Astrocyte (in vitro differentiated cells and primary cell): ENCODE data around the gene PDE11A. TPM values are rescaled to one million over a fixed set of nuclear protein-coding genes. Genes with fewer than 3 reads are reported as not detected.

Experiments
- DNase-seq: peaks from one replicate; pipeline ENCODE4 v3.0.0-alpha.2; 2010; ENCODE audit warnings: low read depth
- FAIRE-seq: peaks from 2 replicates; lab custom pipeline; 2011; peaks lifted over from hg19 to GRCh38; lab: Jason Lieb, UNC
- H2AFZ ChIP-seq: 2 replicates; pipeline ENCODE4 v1.6.0; 2012; ENCODE audit warnings: low read depth, low read length, inconsistent platforms
- H3K27ac ChIP-seq: 2 replicates; pipeline ENCODE4 v1.5.1; 2011; ENCODE audit warnings: low read depth, low read length, inconsistent platforms
- H3K27me3 ChIP-seq: 2 replicates; pipeline ENCODE4 v1.6.0; 2011; ENCODE audit warnings: low read length, inconsistent platforms; ENCODE audit not compliant: insufficient read depth
- H3K36me3 ChIP-seq: 2 replicates; pipeline ENCODE4 v1.5.1; 2011; ENCODE audit warnings: low read length, inconsistent platforms; ENCODE audit not compliant: insufficient read depth
- H3K4me1 ChIP-seq: 2 replicates; pipeline ENCODE4 v1.5.1; 2011; ENCODE audit warnings: low read length, inconsistent platforms; ENCODE audit not compliant: insufficient read depth
- H3K4me2 ChIP-seq: 2 replicates; pipeline ENCODE4 v1.6.0; 2012; ENCODE audit warnings: low read length, inconsistent platforms
- H3K4me3 ChIP-seq: 2 replicates; pipeline ENCODE4 v1.5.1; 2011; ENCODE audit warnings: low read depth, mild to moderate bottlenecking, low read length, inconsistent platforms; ENCODE audit not compliant: insufficient read depth
- H3K79me2 ChIP-seq: 2 replicates; pipeline ENCODE4 v1.6.0; 2012; ENCODE audit warnings: mild to moderate bottlenecking, low read length, inconsistent platforms; ENCODE audit not compliant: insufficient read depth
- H3K9ac ChIP-seq: 2 replicates; pipeline ENCODE4 v1.6.0; 2012; ENCODE audit warnings: mild to moderate bottlenecking, low read length, inconsistent platforms
- H3K9me3 ChIP-seq: 2 replicates; pipeline ENCODE4 v1.5.1; 2012; ENCODE audit warnings: low read depth, mild to moderate bottlenecking, low read length, inconsistent platforms; ENCODE audit not compliant: insufficient read depth
- H4K20me1 ChIP-seq: 2 replicates; pipeline ENCODE4 v1.6.0; 2012; ENCODE audit warnings: low read length, inconsistent platforms; ENCODE audit not compliant: insufficient read depth
- H3K27ac Mint-ChIP-seq: one replicate; pipeline ENCODE4 v1.8.0; 2021; ENCODE audit warnings: mild to moderate bottlenecking, mixed read lengths; ENCODE audit not compliant: unreplicated experiment
- H3K27me3 Mint-ChIP-seq: one replicate; pipeline ENCODE4 v1.8.0; 2021; ENCODE audit warnings: low read depth, mixed read lengths; ENCODE audit not compliant: unreplicated experiment
- H3K36me3 Mint-ChIP-seq: one replicate; pipeline ENCODE4 v1.8.0; 2021; ENCODE audit warnings: low read depth, mixed read lengths; ENCODE audit not compliant: unreplicated experiment
- H3K4me1 Mint-ChIP-seq: one replicate; pipeline ENCODE4 v1.8.0; 2021; ENCODE audit warnings: low read depth, mixed read lengths; ENCODE audit not compliant: unreplicated experiment
- H3K4me3 Mint-ChIP-seq: one replicate; pipeline ENCODE4 v1.8.0; 2021; ENCODE audit warnings: mild to moderate bottlenecking, moderate library complexity, mixed read lengths; ENCODE audit not compliant: unreplicated experiment
- H3K9me3 Mint-ChIP-seq: one replicate; pipeline ENCODE4 v1.8.0; 2021; ENCODE audit warnings: mild to moderate bottlenecking, mixed read lengths; ENCODE audit not compliant: unreplicated experiment
- CTCF ChIP-seq: IDR thresholded peaks from 2 replicates; pipeline ENCODE4 v1.5.1; 2011; ENCODE audit warnings: low read depth, mild to moderate bottlenecking, inconsistent platforms, low read length, moderate library complexity; ENCODE audit not compliant: insufficient read depth
- EZH2 ChIP-seq: IDR thresholded peaks from 2 replicates; pipeline ENCODE4 v1.6.1; 2012; ENCODE audit warnings: mild to moderate bottlenecking, low read length, inconsistent platforms; ENCODE audit not compliant: insufficient read depth
- total RNA-seq: library from RNA; stranded (reverse); gene quantifications from 2 replicates; pipeline ENCODE4 v1.2.1, GENCODE V29; 2021

PDE11A gene
- total RNA-seq, 1 donor from 2014 or later = 0.45 TPM

- no peaks in the 10 kb centered on the region for H3K36me3 Mint-ChIP-seq
- no peaks in the 10 kb centered on the region for H3K4me1 Mint-ChIP-seq
- H3K9ac ChIP-seq = no peak overlapping the region
- H3K4me3 ChIP-seq = no peak overlapping the region
- no peak overlapping the region for H3K4me2 ChIP-seq
- H3K27me3 Mint-ChIP-seq = no peaks in the 10 kb centered on the region
- no peak overlapping the region for H2AFZ ChIP-seq
- DNase-seq = no peak
- no peak for FAIRE-seq
- no peaks in the 10 kb centered on the region for H3K79me2 ChIP-seq
- H4K20me1 ChIP-seq = no peaks in the 10 kb centered on the region
- H3K9me3 Mint-ChIP-seq = no peaks in the 10 kb centered on the region
- H3K27ac ChIP-seq = no peak overlapping the region
- no peaks in the 10 kb centered on the region for H3K27me3 ChIP-seq
- TF ChIP-seq CTCF = no peak
- no peak for TF ChIP-seq EZH2
- H3K36me3 ChIP-seq = no peaks in the 10 kb centered on the region
- H3K9me3 ChIP-seq = no peaks in the 10 kb centered on the region
- H3K4me3 Mint-ChIP-seq = no peak overlapping the region
- no peaks in the 10 kb centered on the region for H3K4me1 ChIP-seq
- no peak overlapping the region for H3K27ac Mint-ChIP-seq
These were observed 184.0 kb downstream of the PDE11A start for GRCh38 chr2:177888581-177888980.

GRCh38 chr2:177887722-177888121 is 184.9 kb downstream of the PDE11A start:
- Histone ChIP-seq H3K4me1 (no peaks in the 10 kb centered on the region), H3K9me3 (no peaks in the 10 kb centered on the region), H4K20me1 (no peaks in the 10 kb centered on the region), H3K4me3 (no peak overlapping the region), H3K4me2 (no peak overlapping the region), H3K79me2 (no peaks in the 10 kb centered on the region), H3K36me3 (no peaks in the 10 kb centered on the region), H3K9ac (no peak overlapping the region), H3K27me3 (no peaks in the 10 kb centered on the region), H3K27ac (no peak overlapping the region), H2AFZ (no peak overlapping the region)
- Mint-ChIP-seq H3K27ac (no peak overlapping the region), H3K4me1 (no peaks in the 10 kb centered on the region), H3K27me3 (no peaks in the 10 kb centered on the region), H3K4me3 (no peak overlapping the region), H3K9me3 (no peaks in the 10 kb centered on the region), H3K36me3 (no peaks in the 10 kb centered on the region)
- DNase-seq = no peak
- no peak for TF ChIP-seq EZH2
- no peak for TF ChIP-seq CTCF
- no peak for FAIRE-seq

- H3K79me2 ChIP-seq = no peaks in the 10 kb centered on the region
- H3K9me3 Mint-ChIP-seq = no peaks in the 10 kb centered on the region
- DNase-seq (no peak), FAIRE-seq (no peak)
- H3K9ac ChIP-seq = no peak overlapping the region
- H4K20me1 ChIP-seq = no peaks in the 10 kb centered on the region
- no peak overlapping the region for H3K4me3 Mint-ChIP-seq
- no peaks in the 10 kb centered on the region for H3K4me1 Mint-ChIP-seq
- no peaks in the 10 kb centered on the region for H3K27me3 Mint-ChIP-seq
- no peak overlapping the region for H3K27ac Mint-ChIP-seq
- no peaks in the 10 kb centered on the region for H3K9me3 ChIP-seq
- no peak overlapping the region for H3K4me3 ChIP-seq
- no peak for TF ChIP-seq CTCF
- no peak for TF ChIP-seq EZH2
- no peaks in the 10 kb centered on the region for H3K4me1 ChIP-seq
- H3K36me3 ChIP-seq = no peaks in the 10 kb centered on the region
- no peak overlapping the region for H2AFZ ChIP-seq
- no peaks in the 10 kb centered on the region for H3K36me3 Mint-ChIP-seq
- no peak overlapping the region for H3K27ac ChIP-seq
- H3K4me2 ChIP-seq = no peak overlapping the region
- no peaks in the 10 kb centered on the region for H3K27me3 ChIP-seq
These were observed 185.8 kb downstream of the PDE11A start for GRCh38 chr2:177886824-177887223.
